ENCODE measurements around the gene COBL.
A peak's percentile ranks its signal among the peaks of the same experiment; 100 is the strongest.

Gene COBL

DNA sequence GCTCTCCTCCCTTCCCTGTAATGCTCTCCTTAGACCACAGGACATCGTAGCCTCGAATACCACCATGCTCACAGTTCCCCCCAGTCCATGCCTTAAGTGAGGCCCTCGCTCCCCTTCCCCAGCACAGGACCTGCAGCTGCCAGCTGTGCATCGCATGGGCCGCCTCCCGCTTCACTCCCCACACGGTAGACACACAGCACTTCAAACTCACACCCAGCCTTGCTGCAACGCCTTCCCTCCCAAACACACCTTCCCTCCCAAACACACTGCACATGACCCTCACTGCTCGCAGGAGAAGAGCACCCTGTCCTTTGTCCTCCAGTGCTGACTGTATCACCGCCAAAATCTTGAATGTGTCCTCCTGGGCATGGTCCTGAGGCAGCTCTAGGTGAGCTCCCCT, 42.6 kb downstream of the COBL start:
- no peak for DNase-seq (ENCODE audit: low spot score)

DNA sequence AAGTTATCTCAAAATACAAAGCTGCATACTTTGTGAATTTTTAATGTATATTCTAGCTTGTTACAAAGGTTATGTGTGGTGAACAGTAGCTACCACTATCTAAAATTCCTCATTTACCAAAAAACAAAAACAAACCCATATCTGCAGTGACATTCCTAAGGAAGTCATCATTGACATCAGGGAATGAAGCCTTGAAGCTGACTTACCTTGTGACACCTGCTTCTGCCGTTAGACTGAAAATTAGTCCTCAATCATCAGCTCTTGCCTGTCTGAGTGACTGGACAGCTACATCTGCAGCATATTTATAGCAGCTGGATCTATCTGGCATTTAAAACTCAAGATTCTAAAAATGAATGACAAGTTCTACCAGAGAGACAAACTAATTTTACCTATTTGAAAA, 43.2 kb downstream of the COBL start:
- no peak for DNase-seq (ENCODE audit: low spot score)

DNA sequence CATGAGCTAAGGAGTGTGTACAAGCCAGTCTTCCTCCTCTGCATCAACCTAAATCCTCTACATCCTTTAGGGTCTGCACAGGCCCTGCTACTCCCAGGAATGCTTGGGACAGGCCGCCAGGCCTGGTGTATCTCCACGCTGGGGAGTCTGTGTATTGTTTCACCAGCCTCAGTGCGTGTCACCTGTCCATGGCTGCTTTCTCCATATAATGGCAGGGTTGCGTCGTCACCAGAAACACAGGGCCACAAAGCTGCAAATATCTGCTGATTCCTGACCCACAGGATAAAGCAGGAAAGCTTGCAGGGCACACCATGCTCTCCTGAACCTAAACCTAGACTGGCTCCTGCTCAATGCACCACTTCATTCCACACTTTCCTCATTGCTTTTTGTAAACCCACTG, 45.6 kb downstream of the COBL start:
- no peak for DNase-seq (ENCODE audit: low spot score)

DNA sequence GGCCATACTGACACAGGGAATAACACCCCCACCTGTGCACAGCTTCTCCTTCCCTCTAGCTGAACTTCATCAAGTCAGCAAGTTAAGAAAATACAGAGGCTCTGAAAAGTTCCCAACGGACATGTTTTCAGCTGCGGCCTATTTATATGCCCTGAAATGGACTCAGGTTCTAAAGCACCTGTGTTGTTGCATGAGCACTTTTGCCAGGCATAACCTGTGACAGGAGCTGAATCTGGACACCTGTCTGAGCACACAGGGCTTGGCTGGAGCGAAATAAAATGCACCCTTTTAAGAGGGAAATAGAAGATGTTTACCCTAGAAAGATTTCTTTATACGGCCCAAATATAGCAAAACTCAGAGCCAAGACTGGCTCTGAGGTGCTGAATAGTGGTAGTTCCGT, 46.7 kb downstream of the COBL start:
- no peak for DNase-seq (ENCODE audit: low spot score)

DNA sequence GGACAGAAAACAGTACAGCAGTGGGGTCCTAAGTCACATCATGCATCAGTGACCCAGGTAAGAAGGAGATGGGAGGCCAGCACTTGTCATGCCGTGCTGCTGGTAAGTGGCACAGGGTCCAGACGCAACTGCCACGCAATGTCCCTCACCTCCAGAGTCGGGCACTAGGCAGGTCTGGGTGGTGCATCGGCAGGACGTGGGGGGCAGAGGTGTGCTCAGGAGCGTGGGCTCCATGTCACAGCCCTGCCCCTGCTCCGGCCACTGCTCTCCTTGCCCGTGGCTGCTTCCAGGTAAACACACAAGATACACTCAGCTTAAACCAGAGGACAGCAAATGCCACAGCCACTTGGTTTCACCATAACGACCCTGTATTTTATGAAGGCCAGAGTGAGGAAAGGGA, 47.3 kb downstream of the COBL start:
- no peak for DNase-seq (ENCODE audit: low spot score)

DNA sequence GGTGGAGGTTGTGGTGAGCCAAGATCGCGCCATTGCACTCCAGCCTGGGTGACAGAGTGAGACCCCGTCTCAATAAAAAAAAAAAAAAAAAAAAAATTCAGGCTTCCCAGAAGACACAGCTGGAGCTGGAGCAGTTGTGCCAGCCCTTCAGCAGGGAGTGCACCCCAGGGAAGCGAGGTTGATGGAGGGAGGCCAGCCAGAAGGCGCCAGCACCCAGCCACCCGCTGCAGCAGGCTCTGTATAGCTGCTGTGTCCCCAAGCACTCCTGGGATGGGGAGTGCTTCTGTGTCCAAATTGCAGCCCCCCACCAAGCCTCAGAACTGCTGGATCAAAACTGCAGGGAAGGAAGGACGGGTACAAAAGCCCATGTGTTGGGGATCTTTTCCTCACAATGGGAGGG, 47.8 kb downstream of the COBL start:
- no peak for DNase-seq (ENCODE audit: low spot score)

DNA sequence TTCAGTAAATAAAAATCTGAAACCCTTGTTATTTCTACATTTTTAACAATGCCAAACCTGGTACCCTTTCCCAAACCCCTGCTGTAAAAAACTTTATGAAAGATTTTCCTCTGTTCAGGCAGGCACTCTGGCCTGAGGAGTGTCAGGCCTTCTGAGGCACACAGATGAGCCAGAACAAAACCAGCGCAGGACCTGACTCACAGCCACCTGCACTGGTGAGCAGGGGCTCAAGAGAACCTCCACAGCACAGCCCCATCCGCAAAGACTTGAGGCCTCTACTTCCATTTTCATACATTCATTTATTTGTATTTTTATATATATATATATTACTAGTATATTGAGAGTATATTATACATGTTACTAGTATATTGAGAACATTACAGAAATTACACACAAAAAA, 49.4 kb downstream of the COBL start:
- no peak for DNase-seq (ENCODE audit: low spot score)

DNA sequence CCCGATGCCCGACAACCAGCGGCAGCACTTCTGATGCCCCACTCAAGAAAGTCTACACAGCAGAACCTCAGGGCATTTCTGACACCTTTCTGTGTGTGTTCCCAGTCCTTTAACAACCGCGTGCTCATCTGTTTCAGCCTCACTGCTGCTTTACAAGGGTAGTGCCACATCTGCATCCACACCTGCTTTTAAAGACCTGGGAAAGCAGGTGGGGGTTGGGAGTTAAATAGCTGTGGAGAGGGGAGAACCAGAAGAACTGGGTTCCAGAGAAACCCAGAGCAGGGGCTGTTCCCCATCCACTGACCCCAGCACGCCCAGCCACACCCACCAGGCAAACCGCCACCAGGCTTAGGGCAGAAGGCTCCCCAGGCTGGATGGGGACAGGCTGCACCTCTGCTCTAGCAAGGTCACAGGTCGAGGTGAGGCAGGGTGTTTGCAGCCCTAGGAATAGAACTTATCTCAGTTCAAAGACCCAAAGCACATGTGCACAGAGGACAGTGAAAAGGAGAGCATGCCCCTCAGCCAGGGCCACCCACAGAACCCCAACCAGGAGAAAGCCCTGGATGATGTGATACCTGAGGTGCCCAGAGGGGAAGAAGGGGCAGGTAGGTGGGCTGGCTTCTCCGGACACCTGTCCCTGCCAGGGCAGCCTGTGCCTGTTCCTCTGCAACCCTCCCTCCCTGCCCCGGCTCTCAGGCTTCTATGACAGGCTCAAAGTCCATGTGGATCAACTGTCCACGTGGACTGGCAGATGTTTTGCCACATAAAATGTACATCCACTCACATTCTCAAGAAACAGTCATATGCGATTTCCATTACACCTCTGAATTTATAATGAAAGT, 51.3 kb downstream of the COBL start:
- no peak for DNase-seq (ENCODE audit: low spot score)

DNA sequence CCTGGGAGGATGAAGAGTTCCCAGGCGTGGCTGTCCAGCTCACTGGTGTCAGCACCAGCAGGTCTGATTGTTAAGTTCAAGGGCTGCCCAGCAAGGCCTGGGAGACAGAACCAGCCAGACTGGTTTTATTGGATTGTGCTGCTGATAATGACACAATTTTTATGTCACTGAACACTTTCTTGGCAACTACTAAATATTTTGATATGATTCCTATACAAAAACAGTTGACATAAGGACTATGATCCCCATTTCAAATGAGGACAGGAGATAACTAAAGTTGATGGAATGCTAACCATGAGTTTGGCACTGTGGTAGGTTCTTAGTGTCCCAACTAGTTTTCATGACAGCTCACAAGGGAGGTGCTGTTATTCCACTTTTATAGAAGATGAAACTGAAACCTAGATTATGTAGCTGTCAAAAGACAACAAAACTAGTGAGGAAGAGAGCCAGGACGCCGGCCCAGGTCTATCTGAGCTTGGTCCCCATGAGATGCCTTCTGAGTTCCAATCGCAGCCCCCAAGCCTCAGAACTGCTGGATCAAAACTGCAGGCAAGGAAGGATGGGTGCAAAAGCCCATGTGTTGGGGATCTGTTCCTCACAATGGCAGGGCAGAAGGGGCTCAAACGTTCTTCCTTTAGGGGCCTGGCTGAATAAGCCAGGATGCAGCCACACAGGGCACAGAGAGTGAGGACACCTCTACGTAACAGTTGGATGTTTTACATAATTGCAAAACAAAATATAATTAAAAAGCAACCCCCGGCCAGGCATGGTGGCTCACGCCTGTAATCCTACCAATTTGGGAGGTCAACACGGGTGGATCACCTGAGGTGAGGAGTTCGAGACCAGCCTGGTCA, 52.8 kb downstream of the COBL start:
- no peak for DNase-seq (ENCODE audit: low spot score)

DNA sequence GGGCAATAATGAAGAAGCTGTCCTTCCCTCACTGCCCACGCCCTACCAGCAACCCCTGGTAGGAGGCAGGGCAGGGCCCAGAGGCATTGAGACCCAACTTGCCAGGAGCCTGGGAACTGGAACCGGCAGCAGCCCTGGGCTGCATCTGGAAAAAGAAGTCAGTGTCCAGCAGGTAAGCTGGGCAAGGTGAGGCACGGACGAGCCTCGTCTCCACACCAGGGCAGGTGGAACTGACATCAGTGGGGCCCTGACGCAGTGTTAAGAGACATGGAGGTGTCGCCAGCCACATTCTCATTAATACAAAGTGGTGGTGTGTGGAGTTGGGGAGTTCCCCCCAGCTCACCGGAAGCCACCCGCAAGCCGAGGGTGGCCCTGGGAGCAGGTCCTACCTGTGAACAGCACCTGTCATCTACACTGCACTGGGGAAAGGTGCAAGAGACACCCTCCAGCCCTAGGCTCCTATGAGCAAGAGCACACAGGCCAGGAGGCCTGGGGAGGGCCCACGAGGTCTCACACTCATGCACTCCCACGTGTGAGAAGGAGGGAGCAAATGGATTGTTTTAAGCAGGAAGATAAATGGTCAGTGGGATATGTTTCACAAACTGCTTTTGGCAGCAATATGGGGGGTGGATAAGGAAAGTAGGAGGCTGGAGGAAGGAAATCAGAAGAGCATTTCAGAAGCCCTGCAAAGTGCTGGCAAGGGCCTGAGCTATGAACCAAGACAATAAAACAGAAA, 53.6 kb downstream of the COBL start:
- no peak for DNase-seq (ENCODE audit: low spot score)

DNA sequence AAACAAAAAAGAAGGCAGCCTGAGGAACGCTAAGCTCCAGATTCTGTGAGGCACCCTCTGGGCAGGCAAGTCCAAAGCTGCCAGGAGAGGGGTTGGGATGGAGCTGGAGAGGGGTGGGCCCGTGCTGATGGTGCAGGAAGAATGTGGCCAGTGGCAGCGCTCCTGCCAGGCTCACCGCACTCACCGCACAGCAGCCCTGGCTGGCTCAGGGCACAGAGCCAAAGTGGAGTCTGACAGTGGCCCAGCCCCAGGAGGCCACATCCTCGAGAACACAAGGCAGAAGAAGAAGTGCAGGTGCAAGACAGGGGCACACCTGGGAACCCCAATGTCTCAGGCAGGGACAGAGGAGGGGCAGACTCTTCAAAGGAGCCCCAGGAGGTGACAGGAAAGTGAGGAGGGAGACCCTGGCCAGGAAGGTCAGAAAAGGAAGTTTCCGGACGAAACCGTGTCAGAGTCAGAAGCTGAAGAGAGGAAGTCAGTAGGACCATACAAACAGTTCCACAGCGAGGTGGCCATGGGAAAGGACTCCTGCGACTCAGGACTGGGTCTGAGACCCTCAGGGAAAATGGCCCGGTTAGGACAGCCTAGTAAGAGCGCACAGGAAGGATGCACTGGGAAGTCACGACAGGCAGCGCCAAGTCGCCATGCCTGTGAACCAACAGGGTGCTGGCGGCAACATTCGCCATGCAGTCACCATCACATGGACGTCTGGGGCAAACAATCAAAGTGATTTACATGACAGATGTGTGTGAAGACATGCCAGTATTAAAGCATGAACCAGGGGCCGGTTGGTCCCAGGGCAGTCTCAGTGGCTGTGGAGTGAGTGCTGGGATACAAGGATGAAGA, 54.4 kb downstream of the COBL start:
- no peak for DNase-seq (ENCODE audit: low spot score)

DNA sequence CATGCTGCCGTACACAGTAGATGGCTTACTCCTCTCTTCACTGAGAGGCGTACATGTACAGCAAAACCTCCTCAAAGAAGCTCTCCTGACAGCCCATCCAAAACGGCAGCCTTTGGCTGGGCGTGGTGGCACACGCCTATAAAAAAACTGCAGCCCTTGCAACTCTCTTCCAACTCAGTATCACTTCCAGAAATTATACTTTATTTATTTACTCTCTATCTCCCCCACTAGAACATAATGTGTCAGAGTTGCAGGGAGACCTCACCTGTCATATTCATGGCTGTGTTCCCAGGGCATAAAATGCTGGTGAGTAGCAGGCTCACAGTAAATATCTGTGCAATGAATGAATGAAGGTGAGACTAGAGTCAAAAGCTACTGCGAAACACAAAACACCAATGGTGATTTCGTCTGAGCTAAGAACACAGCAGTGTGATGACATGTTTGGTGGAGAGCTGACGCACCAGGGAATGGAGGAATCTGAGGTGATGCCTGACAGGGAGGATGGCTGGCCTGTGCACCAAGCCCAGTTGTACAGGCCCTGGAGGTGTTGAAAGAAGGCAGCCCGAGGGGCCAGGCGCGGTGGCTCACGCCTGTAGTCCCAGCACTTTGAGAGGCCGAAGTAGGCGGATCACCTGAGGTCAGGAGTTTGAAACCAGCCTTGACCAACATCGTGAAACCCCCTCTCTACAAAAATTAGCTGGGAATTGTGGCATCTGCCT, 55.3 kb downstream of the COBL start:
- peak; percentile 50 for DNase-seq (ENCODE audit: low spot score)

DNA sequence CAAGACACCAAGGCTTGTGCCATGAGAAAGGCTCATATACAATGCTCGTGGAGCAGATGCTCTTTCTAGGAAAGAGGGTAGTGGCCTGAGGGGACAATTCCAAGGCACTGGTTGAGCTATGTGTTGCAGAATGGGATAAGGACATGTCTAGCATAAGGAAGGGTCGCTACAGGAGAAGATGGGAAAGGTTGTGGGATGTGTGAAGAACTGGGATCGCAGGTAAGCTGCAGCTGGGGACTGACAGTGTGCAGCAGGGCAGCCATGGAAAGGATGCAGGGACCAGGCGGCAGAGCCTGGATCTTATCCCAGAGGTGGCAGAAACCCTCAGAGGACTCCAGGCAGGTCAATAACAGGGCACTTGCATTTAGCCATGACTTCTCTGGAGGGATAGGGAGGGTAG, 56.1 kb downstream of the COBL start:
- no peak for DNase-seq (ENCODE audit: low spot score)

DNA sequence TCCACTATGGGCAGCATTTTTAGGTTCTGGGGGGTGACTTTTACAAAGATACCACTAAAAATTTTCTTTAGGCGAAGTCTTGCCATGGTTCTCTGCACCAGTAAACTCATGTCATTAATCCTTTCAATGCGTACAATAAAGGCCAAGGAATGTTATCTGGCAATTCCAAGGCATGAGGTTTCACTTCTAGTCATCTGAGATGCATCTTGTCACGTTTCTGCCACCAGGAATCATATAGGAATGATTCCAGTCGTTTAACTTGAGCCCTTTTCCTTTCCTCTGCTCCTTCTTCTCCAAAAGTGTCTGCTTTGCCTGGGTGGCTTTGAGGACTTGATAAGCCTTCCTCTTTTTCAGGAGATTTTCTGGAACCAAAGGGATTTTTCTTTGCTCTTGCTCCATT, 56.8 kb downstream of the COBL start:
- DNase-seq (ENCODE audit: low spot score): no peak

DNA sequence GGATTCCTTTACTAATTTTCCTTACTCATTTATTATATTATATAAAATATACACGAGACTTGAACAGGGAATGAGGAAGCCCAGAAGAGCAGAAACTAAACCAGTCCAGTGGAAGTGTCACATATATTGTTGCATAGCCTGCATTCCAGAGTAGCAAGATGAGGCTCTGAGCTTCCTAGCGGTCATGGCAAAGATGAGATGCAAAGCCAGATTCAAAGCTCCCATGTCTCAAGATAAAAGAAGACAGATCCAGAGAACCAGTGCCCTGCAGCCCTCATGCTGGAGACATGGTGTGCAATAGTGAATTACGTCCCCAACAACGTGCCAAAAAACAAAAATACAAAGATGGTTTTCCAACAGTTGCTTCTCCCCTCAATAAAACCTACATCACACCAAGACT, 59.7 kb downstream of the COBL start:
- no peak for DNase-seq (ENCODE audit: low spot score)

DNA sequence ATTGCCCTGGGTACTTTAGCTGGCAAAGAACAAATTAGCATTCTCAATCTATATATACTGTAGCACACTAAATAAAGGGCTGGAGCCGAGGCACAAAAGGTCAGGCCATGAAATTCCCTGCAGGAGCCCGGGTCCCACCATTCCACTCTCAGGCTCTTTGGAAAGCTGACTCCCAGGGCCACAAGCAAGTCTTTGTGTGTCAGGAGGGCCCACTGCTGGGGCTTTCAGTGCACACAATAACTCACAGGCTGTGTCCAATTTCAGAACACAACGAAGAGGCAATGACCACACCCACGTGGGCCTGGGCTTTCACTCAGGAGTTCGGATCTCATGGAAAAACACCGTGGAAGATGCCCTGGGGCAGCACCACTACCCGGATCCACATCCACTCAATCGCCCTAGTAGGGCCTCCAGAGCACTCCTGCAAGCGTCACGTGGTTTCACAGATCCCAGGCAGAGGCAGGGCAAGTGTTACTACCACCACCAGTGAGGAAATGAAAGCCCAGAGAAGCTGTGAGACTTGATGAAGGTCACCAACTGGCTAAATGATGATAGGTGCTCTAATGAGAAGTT, 60.3 kb downstream of the COBL start:
- DNase-seq (ENCODE audit: low spot score): no peak

DNA sequence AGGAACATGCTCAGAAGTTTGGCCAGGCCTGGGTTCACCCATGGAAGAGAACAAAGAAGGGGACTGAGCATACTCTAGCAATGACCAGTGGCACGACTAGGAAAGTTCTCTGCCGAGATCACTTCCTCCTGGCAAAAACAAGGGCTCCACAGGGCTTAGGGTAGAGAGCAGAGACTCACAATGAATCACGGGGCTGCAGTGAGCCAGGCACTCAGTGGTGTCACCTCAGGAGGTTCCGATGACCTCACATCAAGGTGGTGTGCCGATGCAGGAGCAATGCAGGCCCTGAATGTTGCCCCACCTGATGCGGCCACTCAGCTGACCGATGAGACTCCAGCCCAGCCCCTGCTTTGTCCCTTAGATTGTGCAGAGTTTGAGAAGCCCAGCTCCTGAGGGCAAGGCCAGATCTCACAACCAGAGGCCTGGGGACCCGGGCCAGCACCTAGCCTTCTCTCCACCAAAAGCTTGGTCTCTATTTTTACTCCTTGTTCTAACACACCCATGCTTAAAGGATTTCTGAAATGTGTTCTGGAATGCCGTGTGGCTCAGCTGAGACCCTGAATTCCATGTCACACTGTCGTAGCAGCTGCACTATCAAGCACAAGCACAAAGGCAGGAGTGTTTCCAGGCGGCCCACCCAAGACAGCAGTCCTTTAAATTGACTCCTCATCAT, 60.9 kb downstream of the COBL start:
- DNase-seq (ENCODE audit: low spot score): peak; percentile 53

DNA sequence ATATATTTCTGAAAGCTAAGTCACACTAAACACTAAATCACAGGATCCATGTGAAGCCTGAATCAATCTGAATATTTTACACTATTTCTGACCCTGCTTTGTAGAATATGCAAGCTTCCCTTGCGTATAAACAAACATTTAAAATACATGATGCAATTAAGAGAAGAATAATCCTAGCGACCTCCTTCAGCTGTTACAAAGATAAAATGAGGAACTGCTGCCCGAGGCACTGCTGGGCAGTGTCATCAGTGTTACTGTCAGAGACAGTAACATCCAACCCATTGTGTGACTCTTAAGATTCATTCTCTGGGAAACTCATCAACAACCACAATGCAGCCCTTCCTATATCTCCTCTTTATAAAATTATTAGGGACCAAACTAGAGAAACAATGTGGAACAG, 61.6 kb downstream of the COBL start:
- DNase-seq (ENCODE audit: low spot score): no peak

DNA sequence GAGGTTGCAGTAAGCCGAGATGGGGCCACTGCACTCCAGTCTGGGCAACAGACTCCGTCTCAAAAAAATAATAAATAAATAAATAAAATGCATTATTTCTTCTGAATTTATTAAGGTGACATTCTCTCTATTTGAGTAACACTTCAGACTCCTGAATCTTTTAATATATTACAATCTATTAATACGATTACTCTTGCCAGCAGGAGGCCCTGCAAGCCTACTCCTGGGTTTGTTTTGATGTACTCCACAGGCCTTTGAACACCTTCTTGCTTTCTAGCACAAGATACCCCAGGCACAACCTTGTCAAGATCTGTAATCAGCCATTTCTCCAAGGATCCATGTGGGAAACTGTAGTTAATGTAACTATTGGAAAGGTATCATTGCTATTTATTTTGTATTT, 63.5 kb downstream of the COBL start:
- DNase-seq (ENCODE audit: low spot score): no peak

DNA sequence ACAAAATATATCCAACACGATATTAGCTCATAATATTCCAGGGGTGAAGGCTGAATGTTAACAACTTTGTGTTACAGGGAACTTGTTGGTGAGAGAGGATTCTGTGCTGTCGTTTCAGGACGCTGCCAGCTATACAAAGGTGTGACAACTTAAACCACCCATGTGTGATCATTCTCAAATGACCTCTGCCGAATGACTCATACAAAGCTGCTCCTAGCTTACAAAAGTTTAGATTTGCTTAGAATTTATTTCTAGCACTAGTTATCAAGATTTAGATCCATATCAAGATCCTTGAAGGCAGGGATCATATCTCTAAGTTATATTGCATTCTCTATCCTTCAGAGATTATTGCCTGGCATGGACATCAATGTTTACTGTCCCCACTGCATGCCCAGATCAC, 65.3 kb downstream of the COBL start:
- DNase-seq (ENCODE audit: low spot score): no peak

All from cerebellar cortex (tissue), 1 donor.